Sigmoid colon (tissue), 3 donors: ENCODE data around the gene ATXN10.

Experiments
- CTCF ChIP-seq, 4 experiments: fragments of 450-650 bp in 3 of 4; fragments of 200-600 bp in 1 of 4; IDR thresholded peaks; one replicate each; pipeline ENCODE4 v1.5.1; 2016 to 2019; ENCODE audit warnings: antibody characterized with exemption in 4 of 4, mild to moderate bottlenecking in 3 of 4, moderate library complexity in 2 of 4
- POLR2A ChIP-seq, 2 donors: fragments of 450-650 bp; IDR thresholded peaks; one replicate each; pipeline ENCODE4 v1.6.1; 2016; ENCODE audit warnings: antibody characterized with exemption in 2 of 2, mild to moderate bottlenecking in 2 of 2, moderate library complexity in 2 of 2

DNA sequence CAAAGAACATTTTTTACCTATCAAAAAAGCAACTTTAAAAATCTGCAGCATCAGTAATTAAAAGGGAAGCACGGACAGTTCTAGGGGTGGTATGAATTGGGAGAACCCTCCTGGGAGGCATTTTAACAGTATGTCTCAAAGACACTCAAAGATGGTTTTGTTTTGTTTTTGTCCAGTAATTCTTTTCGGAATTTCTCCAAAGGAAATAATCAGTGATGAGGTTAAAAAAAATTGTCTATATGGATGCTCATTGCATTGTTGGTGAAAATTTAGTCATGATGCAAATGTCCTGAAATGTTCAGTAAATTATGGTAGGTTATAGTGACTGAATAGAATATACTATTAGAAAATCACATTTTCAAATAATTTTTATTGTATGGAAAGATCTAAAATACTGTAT lies 115.1 kb downstream of the ATXN10 start:
- TF ChIP-seq CTCF (IDR thresholded peaks at IDR 0.05) (no peak), POLR2A (IDR thresholded peaks at IDR 0.05) (no peak)
